Astrocyte (in vitro differentiated cells and primary cell): Measurements from ENCODE around the gene FOXJ3.

Experiments
- EZH2 ChIP-seq: IDR thresholded peaks from 2 replicates; pipeline ENCODE4 v1.6.1; 2012; ENCODE audit warnings: mild to moderate bottlenecking, low read length, inconsistent platforms; ENCODE audit not compliant: insufficient read depth
- TF ChIP-seq, protein P1 (sequence below): IDR thresholded peaks from 2 replicates; pipeline ENCODE4 v1.5.1; 2011; ENCODE audit warnings: low read depth, mild to moderate bottlenecking, inconsistent platforms, low read length, moderate library complexity; ENCODE audit not compliant: insufficient read depth

DNA sequence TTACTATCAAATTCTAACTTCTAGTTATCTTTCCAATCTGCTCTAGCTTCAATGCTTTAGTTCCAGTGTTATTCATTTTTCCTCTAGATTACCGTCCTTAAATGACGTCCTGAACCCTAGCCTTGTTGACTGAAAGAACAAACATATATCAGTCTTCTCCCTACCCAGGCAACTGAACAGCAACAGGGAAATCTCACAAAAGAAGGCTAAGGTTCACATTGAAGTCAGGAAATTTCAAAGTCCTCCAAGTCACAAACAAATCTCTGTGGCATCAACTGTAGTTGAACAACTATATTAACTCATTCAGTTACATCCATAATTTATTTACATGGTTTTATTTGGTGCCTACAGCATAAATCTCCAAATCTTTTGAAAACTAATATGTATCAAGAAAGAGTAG, 19.5 kb downstream of the FOXJ3 start:
- TF ChIP-seq, protein P1, sequence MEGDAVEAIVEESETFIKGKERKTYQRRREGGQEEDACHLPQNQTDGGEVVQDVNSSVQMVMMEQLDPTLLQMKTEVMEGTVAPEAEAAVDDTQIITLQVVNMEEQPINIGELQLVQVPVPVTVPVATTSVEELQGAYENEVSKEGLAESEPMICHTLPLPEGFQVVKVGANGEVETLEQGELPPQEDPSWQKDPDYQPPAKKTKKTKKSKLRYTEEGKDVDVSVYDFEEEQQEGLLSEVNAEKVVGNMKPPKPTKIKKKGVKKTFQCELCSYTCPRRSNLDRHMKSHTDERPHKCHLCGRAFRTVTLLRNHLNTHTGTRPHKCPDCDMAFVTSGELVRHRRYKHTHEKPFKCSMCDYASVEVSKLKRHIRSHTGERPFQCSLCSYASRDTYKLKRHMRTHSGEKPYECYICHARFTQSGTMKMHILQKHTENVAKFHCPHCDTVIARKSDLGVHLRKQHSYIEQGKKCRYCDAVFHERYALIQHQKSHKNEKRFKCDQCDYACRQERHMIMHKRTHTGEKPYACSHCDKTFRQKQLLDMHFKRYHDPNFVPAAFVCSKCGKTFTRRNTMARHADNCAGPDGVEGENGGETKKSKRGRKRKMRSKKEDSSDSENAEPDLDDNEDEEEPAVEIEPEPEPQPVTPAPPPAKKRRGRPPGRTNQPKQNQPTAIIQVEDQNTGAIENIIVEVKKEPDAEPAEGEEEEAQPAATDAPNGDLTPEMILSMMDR, result no peak
- no peak for TF ChIP-seq EZH2
